ENCODE data around the gene ENO2. TPM values are rescaled to one million over a fixed set of nuclear protein-coding genes. Genes with fewer than 3 reads are reported as not detected.
A peak's percentile ranks its signal among the peaks of the same experiment; 100 is the strongest.
"Not testable (repeated sequence)": the region's sequence is repeated elsewhere in the genome, so short reads cannot be mapped to it uniquely, and the experiment has no call there.

ENO2 gene
- total RNA-seq, 1 donor from 2014 or later = 5.3 TPM

- Mint-ChIP-seq H3K27ac (ENCODE audit: unreplicated experiment) (no peak overlapping the region), H3K27me3 (ENCODE audit: unreplicated experiment) (peaks cover 3% of the 10 kb centered on the region), H3K9me3 (ENCODE audit: unreplicated experiment) (no peaks in the 10 kb centered on the region), H3K36me3 (ENCODE audit: low read depth, unreplicated experiment) (no peaks in the 10 kb centered on the region), H3K4me3 (ENCODE audit: unreplicated experiment) (no peak overlapping the region), H3K4me1 (ENCODE audit: unreplicated experiment) (peaks cover 2% of the 10 kb centered on the region)
- DNase-seq (ENCODE audit: low spot score) = no peak
- no peak for TF ChIP-seq CTCF (IDR thresholded peaks at IDR 0.05; ENCODE audit: unreplicated experiment)
Observed at GRCh38 chr12:6883683-6884082, 30.7 kb upstream of the ENO2 start.

GRCh38 chr12:6884539-6884938, 29.8 kb upstream of the ENO2 start:
- no peaks in the 10 kb centered on the region for H3K36me3 Mint-ChIP-seq (ENCODE audit: low read depth, unreplicated experiment)
- H3K27ac Mint-ChIP-seq (ENCODE audit: unreplicated experiment) = no peak overlapping the region
- H3K4me3 Mint-ChIP-seq (ENCODE audit: unreplicated experiment) = no peak overlapping the region
- no peak for DNase-seq (ENCODE audit: low spot score)
- peaks cover 2% of the 10 kb centered on the region for H3K4me1 Mint-ChIP-seq (ENCODE audit: unreplicated experiment)
- H3K27me3 Mint-ChIP-seq (ENCODE audit: unreplicated experiment) = no peaks in the 10 kb centered on the region
- no peak for TF ChIP-seq CTCF (IDR thresholded peaks at IDR 0.05; ENCODE audit: unreplicated experiment)
- no peaks in the 10 kb centered on the region for H3K9me3 Mint-ChIP-seq (ENCODE audit: unreplicated experiment)

- H3K4me1 Mint-ChIP-seq (ENCODE audit: unreplicated experiment); H3K27me3 Mint-ChIP-seq (ENCODE audit: unreplicated experiment); H3K4me3 Mint-ChIP-seq (ENCODE audit: unreplicated experiment); DNase-seq (ENCODE audit: low spot score); H3K27ac Mint-ChIP-seq (ENCODE audit: unreplicated experiment); H3K36me3 Mint-ChIP-seq (ENCODE audit: low read depth, unreplicated experiment); H3K9me3 Mint-ChIP-seq (ENCODE audit: unreplicated experiment): not testable (repeated sequence)
Observed at GRCh38 chr12:6886206-6886999, 28.0 kb upstream of the ENO2 start.

- Mint-ChIP-seq H3K4me1 (ENCODE audit: unreplicated experiment) (peaks cover 12% of the 10 kb centered on the region), H3K27ac (ENCODE audit: unreplicated experiment) (no peak overlapping the region)
- DNase-seq (ENCODE audit: low spot score) = no peak
Observed at GRCh38 chr12:6887460-6887859, 26.9 kb upstream of the ENO2 start.

GRCh38 chr12:6888360-6888759, 26.0 kb upstream of the ENO2 start:
- Mint-ChIP-seq H3K27me3 (ENCODE audit: unreplicated experiment) (peaks cover 5% of the 10 kb centered on the region), H3K27ac (ENCODE audit: unreplicated experiment) (no peak overlapping the region), H3K4me1 (ENCODE audit: unreplicated experiment) (peaks cover 12% of the 10 kb centered on the region), H3K9me3 (ENCODE audit: unreplicated experiment) (no peaks in the 10 kb centered on the region), H3K36me3 (ENCODE audit: low read depth, unreplicated experiment) (no peaks in the 10 kb centered on the region), H3K4me3 (ENCODE audit: unreplicated experiment) (no peak overlapping the region)
- TF ChIP-seq CTCF (IDR thresholded peaks at IDR 0.05; ENCODE audit: unreplicated experiment) = no peak
- no peak for DNase-seq (ENCODE audit: low spot score)

More at GRCh38 chr12:6887460-6887859, 26.9 kb upstream of the ENO2 start:
- TF ChIP-seq CTCF (IDR thresholded peaks at IDR 0.05; ENCODE audit: unreplicated experiment) = no peak
- H3K36me3 Mint-ChIP-seq (ENCODE audit: low read depth, unreplicated experiment) = no peaks in the 10 kb centered on the region
- H3K27me3 Mint-ChIP-seq (ENCODE audit: unreplicated experiment) = peaks cover 5% of the 10 kb centered on the region
- no peak overlapping the region for H3K4me3 Mint-ChIP-seq (ENCODE audit: unreplicated experiment)
- no peaks in the 10 kb centered on the region for H3K9me3 Mint-ChIP-seq (ENCODE audit: unreplicated experiment)

GRCh38 chr12:6888794-6889193, 25.6 kb upstream of the ENO2 start:
- DNase-seq (ENCODE audit: low spot score); H3K27me3 Mint-ChIP-seq (ENCODE audit: unreplicated experiment); H3K27ac Mint-ChIP-seq (ENCODE audit: unreplicated experiment); H3K9me3 Mint-ChIP-seq (ENCODE audit: unreplicated experiment); H3K4me3 Mint-ChIP-seq (ENCODE audit: unreplicated experiment); H3K36me3 Mint-ChIP-seq (ENCODE audit: low read depth, unreplicated experiment): not testable (repeated sequence)
- peaks cover 12% of the 10 kb centered on the region for H3K4me1 Mint-ChIP-seq (ENCODE audit: unreplicated experiment)

- not testable (repeated sequence) for H3K9me3 Mint-ChIP-seq (ENCODE audit: unreplicated experiment); H3K36me3 Mint-ChIP-seq (ENCODE audit: low read depth, unreplicated experiment); DNase-seq (ENCODE audit: low spot score); H3K4me3 Mint-ChIP-seq (ENCODE audit: unreplicated experiment); H3K27me3 Mint-ChIP-seq (ENCODE audit: unreplicated experiment)
- Mint-ChIP-seq H3K4me1 (ENCODE audit: unreplicated experiment) (peaks cover 12% of the 10 kb centered on the region), H3K27ac (ENCODE audit: unreplicated experiment) (peak overlapping the region; percentile 95)
Observed at GRCh38 chr12:6889775-6890573, 24.4 kb upstream of the ENO2 start.

Measured in endothelial cell (in vitro differentiated cells).